Transverse colon (tissue), 4 donors: ENCODE data around the gene PPP1R13B.

Source experiments
- CTCF ChIP-seq, 5 experiments: fragments of 200-600 bp in 3 of 5; fragments of 450-650 bp in 2 of 5; sonication (generic) in 3 of 5; IDR thresholded peaks; 1 replicate in 2 of 5; 2 replicates in 3 of 5; pipeline ENCODE4 v1.5.1; 2016 to 2017; ENCODE audit warnings: antibody characterized with exemption in 5 of 5, inconsistent platforms in 3 of 5, mild to moderate bottlenecking in 2 of 5, moderate library complexity in 1 of 5
- POLR2A ChIP-seq: fragments of 450-650 bp; IDR thresholded peaks from one replicate; pipeline ENCODE4 v1.6.1; 2016; ENCODE audit warnings: antibody characterized with exemption, mild to moderate bottlenecking, moderate library complexity
- POLR2AphosphoS5 ChIP-seq, 3 donors: sonication (generic); formaldehyde crosslinking; IDR thresholded peaks; one replicate each; pipeline ENCODE4 v1.6.1; 2016; ENCODE audit warnings: antibody characterized with exemption in 3 of 3

GRCh38 chr14:103856105-103856504 lies 8.7 kb upstream of the PPP1R13B start:
- TF ChIP-seq CTCF (IDR thresholded peaks at IDR 0.05) = no peak
- TF ChIP-seq POLR2A = no peak
- no peak for TF ChIP-seq POLR2AphosphoS5 (IDR thresholded peaks at IDR 0.05)
